HepG2 (cell line): Measurements from ENCODE around the gene MCF2L. TPM values are rescaled to one million over a fixed set of nuclear protein-coding genes. Genes with fewer than 3 reads are reported as not detected.

Source experiments
- ATAC-seq: fragments of 200-7000 bp; cut with Tn5 transposase; 3 replicates; pipeline ENCODE4 v1.9.1; 2020; ENCODE audit warnings: mild to moderate bottlenecking, moderate library complexity
- BruUV-seq: library from RNA; stranded (reverse); fragments of 400-500 nt; replicated peaks from 2 replicates; lab custom pipeline; 2021; lab: Mats Ljungman, UMichigan
- CTCF ChIA-PET: fragments of 300-600 bp; formaldehyde crosslinking; extraction: SDS; loops from one replicate; lab custom pipeline; 2021; ENCODE audit warnings: low total read pairs, inconsistent platforms, low intra/inter-chr PET ratio; lab: Yijun Ruan, JAX
- POLR2A ChIA-PET: fragments of 350-600 bp; sonication (Branson Sonifier 250); formaldehyde crosslinking; loops from one replicate; lab custom pipeline; 2020; ENCODE audit warnings: antibody characterized with exemption, inconsistent platforms; lab: Yijun Ruan, JAX
- DNase-seq: peaks from one replicate; pipeline ENCODE4 v3.0.0-alpha.2; 2015; ENCODE audit warnings: low spot score
- FAIRE-seq: peaks from 3 replicates; lab custom pipeline; 2011; peaks lifted over from hg19 to GRCh38; lab: Jason Lieb, UNC
- H2AFZ ChIP-seq: one replicate; pipeline ENCODE4 v1.6.1; 2011; ENCODE audit warnings: low read length, inconsistent platforms
- H3K27ac ChIP-seq: fragments of 300-600 bp; 3 replicates; pipeline ENCODE4 v1.8.0; 2011; ENCODE audit warnings: mixed run types, mild to moderate bottlenecking, mixed read lengths, low read length, inconsistent platforms; ENCODE audit not compliant: insufficient read depth; ENCODE audit errors: extremely low read length
- H3K27me3 ChIP-seq, 2 experiments: fragments of 200-600 bp in 1 of 2; 2 replicates in 1 of 2; 3 replicates in 1 of 2; pipeline versions ENCODE4 v1.6.0 to v1.8.0; 2011; ENCODE audit warnings: low read length in 2 of 2, mild to moderate bottlenecking in 2 of 2, moderate library complexity in 2 of 2, inconsistent platforms in 1 of 2; ENCODE audit not compliant: insufficient read depth in 2 of 2, control insufficient read depth in 1 of 2
- H3K36me3 ChIP-seq, 2 experiments: fragments of 200-600 bp in 1 of 2; replicated peaks in 1 of 2; 2 replicates in 1 of 2; 3 replicates in 1 of 2; pipeline versions ENCODE4 v1.5.1 to v1.8.0; 2011; ENCODE audit warnings: low read length in 2 of 2, inconsistent platforms in 1 of 2; ENCODE audit not compliant: insufficient read depth in 2 of 2, control insufficient read depth in 1 of 2
- H3K4me1 ChIP-seq: 2 replicates; pipeline ENCODE4 v1.5.1; 2012; ENCODE audit warnings: low read length, inconsistent platforms; ENCODE audit not compliant: insufficient read depth
- H3K4me2 ChIP-seq: 2 replicates; pipeline ENCODE4 v1.6.0; 2011; ENCODE audit warnings: low read depth, low read length, inconsistent platforms
- H3K4me3 ChIP-seq, 3 experiments: fragments of 200-600 bp in 1 of 3; sonication (generic), shearing (Covaris generic) in 1 of 3; replicated peaks in 1 of 3; 2 replicates each; pipeline ENCODE4 v1.5.1; 2011 to 2016; ENCODE audit warnings: low read length in 3 of 3, inconsistent platforms in 2 of 3, low read depth in 2 of 3, mild to moderate bottlenecking in 2 of 3, control low read depth in 1 of 3, mixed read lengths in 1 of 3; ENCODE audit not compliant: insufficient read depth in 1 of 3
- H3K79me2 ChIP-seq: one replicate; pipeline ENCODE4 v1.6.1; 2011; ENCODE audit warnings: low read length, inconsistent platforms; ENCODE audit not compliant: insufficient read depth
- H3K9ac ChIP-seq: 2 replicates; pipeline ENCODE4 v1.6.0; 2011; ENCODE audit warnings: mild to moderate bottlenecking, low read depth, low read length, inconsistent platforms; ENCODE audit not compliant: insufficient read depth
- H3K9me3 ChIP-seq: 2 replicates; pipeline ENCODE4 v1.5.1; 2012; ENCODE audit warnings: mild to moderate bottlenecking, low read length
- H4K20me1 ChIP-seq: 2 replicates; pipeline ENCODE4 v1.6.0; 2011; ENCODE audit warnings: inconsistent platforms, mild to moderate bottlenecking, low read length, moderate library complexity; ENCODE audit not compliant: insufficient read depth
- CCDC6 ChIP-seq: sonication (generic); formaldehyde crosslinking; IDR thresholded peaks from 2 replicates; pipeline ENCODE4 v1.8.1; 2022; ENCODE audit warnings: mild to moderate bottlenecking, missing genetic modification reagents, moderate library complexity
- GTF3A ChIP-seq: sonication (generic); formaldehyde crosslinking; conservative IDR thresholded peaks from 2 replicates; pipeline ENCODE4 v1.4.0; 2020; ENCODE audit warnings: mild to moderate bottlenecking, missing genetic modification reagents
- MYPOP ChIP-seq: sonication (generic); formaldehyde crosslinking; IDR thresholded peaks from 2 replicates; pipeline ENCODE4 v1.8.1; 2023; ENCODE audit warnings: mild to moderate bottlenecking, moderate library complexity, missing genetic modification reagents
- POGZ ChIP-seq: sonication (generic); formaldehyde crosslinking; IDR thresholded peaks from 2 replicates; pipeline ENCODE4 v1.4.0; 2020; ENCODE audit warnings: mild to moderate bottlenecking, missing genetic modification reagents
- SRY ChIP-seq: sonication (generic); formaldehyde crosslinking; IDR thresholded peaks from 2 replicates; pipeline ENCODE4 v1.8.0; 2022; ENCODE audit warnings: mild to moderate bottlenecking, missing genetic modification reagents
- TGIF2 ChIP-seq: IDR thresholded peaks from 2 replicates; pipeline ENCODE4 v1.6.1; 2016; ENCODE audit warnings: control low read depth, missing compliant biosample characterization
- TRIM22 ChIP-seq: fragments of 450-650 bp; IDR thresholded peaks from 2 replicates; pipeline ENCODE4 v1.6.1; 2017
- ZBTB26 ChIP-seq: IDR thresholded peaks from 2 replicates; pipeline ENCODE4 v1.6.1; 2016; ENCODE audit warnings: missing compliant biosample characterization, missing genetic modification reagents, borderline replicate concordance
- ZNF234 ChIP-seq: sonication (generic); formaldehyde crosslinking; conservative IDR thresholded peaks from 2 replicates; pipeline ENCODE4 v1.5.1; 2020; ENCODE audit warnings: mild to moderate bottlenecking, missing genetic modification reagents
- ZNF367 ChIP-seq: sonication (generic); formaldehyde crosslinking; IDR thresholded peaks from 2 replicates; pipeline ENCODE4 v1.4.0; 2020; ENCODE audit warnings: missing genetic modification reagents, borderline replicate concordance
- ZNF567 ChIP-seq: sonication (generic); formaldehyde crosslinking; IDR thresholded peaks from 2 replicates; pipeline ENCODE4 v1.8.1; 2023; ENCODE audit warnings: mild to moderate bottlenecking, missing genetic modification reagents, borderline replicate concordance
- ZNF572 ChIP-seq: sonication (generic); formaldehyde crosslinking; IDR thresholded peaks from 2 replicates; pipeline ENCODE4 v1.5.1; 2020; ENCODE audit warnings: mild to moderate bottlenecking, missing genetic modification reagents
- ZNF629 ChIP-seq: sonication (generic); formaldehyde crosslinking; conservative IDR thresholded peaks from 2 replicates; pipeline ENCODE4 v1.5.0; 2020; ENCODE audit warnings: missing genetic modification reagents
- ZNF782 ChIP-seq: sonication (generic); formaldehyde crosslinking; IDR thresholded peaks from 2 replicates; pipeline ENCODE4 v1.4.0; 2020; ENCODE audit warnings: missing genetic modification reagents, mild to moderate bottlenecking, borderline replicate concordance
- WGBS: methylation state at CpG from one replicate; pipeline ENCODE4 v1.1.6; 2017; ENCODE audit warnings: low lambda C conversion rate; 5-methylcytosine and 5-hydroxymethylcytosine counted together
- in situ Hi-C: cut with HindIII; loops from 2 replicates; pipeline ENCODE4 v1.10.0; 2017; ENCODE audit warnings: low pct_unique_long_range_greater_than_20kb; ENCODE audit not compliant: extremely low pct_ligation_motif_present
- intact Hi-C: fragments of 100-400 bp; cut with micrococcal nuclease; formaldehyde crosslinking; loops from one replicate; pipeline ENCODE4 v1.10.0; 2022; ENCODE audit not compliant: unreplicated experiment
- polyA plus RNA-seq, 8 experiments: library from polyadenylated mRNA; depleted of rRNA in 3 of 8; stranded (reverse) in 7 of 8; unstranded in 1 of 8; fragments of >200 nt; fragmentation: Illumina TruSeq in 4 of 8; extraction: Trizol in 4 of 8; gene quantifications; 2 replicates each; pipeline versions ENCODE4 v1.2.1 to v1.2.3, GENCODE V29; 2011 to 2016; ENCODE audit warnings: low read depth in 4 of 8, missing spikeins in 1 of 8, mixed read lengths in 1 of 8; ENCODE audit not compliant: insufficient read depth in 1 of 8
- total RNA-seq, 5 experiments: library from RNA; depleted of rRNA; stranded (reverse); fragments of >200 nt; fragmentation: Illumina TruSeq; extraction: Trizol; gene quantifications; 2 replicates each; pipeline ENCODE4 v1.2.3, GENCODE V29; 2016; ENCODE audit warnings: low read depth in 1 of 5

MCF2L gene
- total and polyA plus RNA-seq, 2 of the 13 experiments (the other 11 are each of a cell fraction or from before 2014, with no cell fraction given), result 19.4 to 28.4 TPM

- no peaks in the 10 kb centered on the region for H3K4me1 ChIP-seq
- intact Hi-C loops (no loop called here), in situ Hi-C loops (no loop called here)
- no peak overlapping the region for H2AFZ ChIP-seq
- POLR2A ChIA-PET, result no interaction called here
- H3K27me3 ChIP-seq, result no peaks in the 10 kb centered on the region
- WGBS, result 95% methylated on average over 30 of the region's 40 CpGs
- H3K79me2 ChIP-seq, result no peaks in the 10 kb centered on the region
- H3K4me3 ChIP-seq, result no peak overlapping the region
- no peak overlapping the region for H3K9ac ChIP-seq
- CTCF ChIA-PET, result no interaction called here
- DNase-seq (no peak), FAIRE-seq (no peak), ATAC-seq (no peak)
- no peak overlapping the region for H3K27ac ChIP-seq
- no TSS peak for BruUV-seq
- no peak for TF ChIP-seq TRIM22
- TF ChIP-seq ZNF572 (CRISPR knock-in tag), result no peak
- TF ChIP-seq ZNF782, result no peak
- no peak for TF ChIP-seq ZNF234 (CRISPR knock-in tag)
- TF ChIP-seq ZNF567 (CRISPR knock-in tag), result no peak
- no peak for TF ChIP-seq POGZ (CRISPR knock-in tag)
- no peak for TF ChIP-seq TGIF2
- no peak for TF ChIP-seq ZNF367 (CRISPR knock-in tag)
- no peak for TF ChIP-seq SRY (CRISPR knock-in tag)
- TF ChIP-seq ZBTB26 (CRISPR knock-in tag), result no peak
- no peak for TF ChIP-seq CCDC6 (CRISPR knock-in tag)
- no peak for TF ChIP-seq MYPOP
- TF ChIP-seq ZNF629 (CRISPR knock-in tag), result no peak
- TF ChIP-seq GTF3A, result no peak
- no peaks in the 10 kb centered on the region for H3K9me3 ChIP-seq
- no peak overlapping the region for H3K4me2 ChIP-seq
- no peaks in the 10 kb centered on the region for H4K20me1 ChIP-seq
- H3K36me3 ChIP-seq, result peaks cover 7 to 30% of the 10 kb centered on the region in 2 experiments; a peak in 4 of 5 replicates
These were observed 119.1 kb downstream of the MCF2L start for GRCh38 chr13:113087923-113088690.
